ENCODE results near the gene LAMP1. TPM values are rescaled to one million over a fixed set of nuclear protein-coding genes. Genes with fewer than 3 reads are reported as not detected.

Gene LAMP1
- total RNA-seq, 4 donors from 2014 or later, result 97.9 to 151 (median 128) TPM

- H3K27ac ChIP-seq, result no peak overlapping the region
- no peaks in the 10 kb centered on the region for H3K27me3 ChIP-seq
- TF ChIP-seq POLR2A (IDR thresholded peaks at IDR 0.05) (no peak), POLR2AphosphoS5 (IDR thresholded peaks at IDR 0.05) (no peak), EP300 (IDR thresholded peaks at IDR 0.05) (no peak), CTCF (IDR thresholded peaks at IDR 0.05) (no peak)
- peaks cover 0 to 21% of the 10 kb centered on the region in 2 donors for H3K36me3 ChIP-seq
- H3K9me3 ChIP-seq, result no peaks in the 10 kb centered on the region
- H3K4me1 ChIP-seq, result peaks cover 0 to 4% (median 0%) of the 10 kb centered on the region in 3 donors
- WGBS, 2 donors (ENCODE audit: low coverage in 1 of 2), result 90 to 100% methylated on average over 2 to 5 of the region's 5 CpGs
- no peak overlapping the region for H3K4me3 ChIP-seq
- no peak for ATAC-seq
These were observed 60.5 kb downstream of the LAMP1 start for GRCh38 chr13:113357529-113357928.

DNA sequence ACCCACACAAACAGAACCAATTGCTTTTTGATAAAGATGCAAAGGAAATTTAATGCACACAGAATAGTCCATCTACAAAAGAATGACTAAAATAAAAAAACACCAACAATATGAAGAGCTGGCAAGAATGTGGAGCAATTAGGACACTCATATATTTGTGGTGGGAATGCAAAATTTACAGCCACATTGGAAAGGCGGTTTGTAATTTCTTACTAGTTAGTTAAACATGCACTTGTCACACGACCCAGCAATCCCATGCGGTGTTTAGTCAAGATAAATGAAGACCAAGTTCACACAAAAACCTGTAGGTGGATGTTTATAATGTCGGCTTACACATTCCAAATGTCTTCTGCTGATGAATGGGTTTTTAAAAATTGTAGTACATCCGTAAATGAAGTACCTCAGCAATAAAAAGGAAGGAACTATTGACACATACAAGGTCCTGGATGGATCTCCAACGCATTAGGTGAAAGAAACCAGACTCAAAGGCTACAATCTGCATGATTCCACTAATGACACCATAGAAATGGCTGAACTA lies 61.7 kb downstream of the LAMP1 start:
- H3K9me3 ChIP-seq, result no peaks in the 10 kb centered on the region
- no peak for ATAC-seq
- TF ChIP-seq CTCF (IDR thresholded peaks at IDR 0.05) (no peak), EP300 (IDR thresholded peaks at IDR 0.05) (no peak), POLR2A (IDR thresholded peaks at IDR 0.05) (no peak), POLR2AphosphoS5 (IDR thresholded peaks at IDR 0.05) (no peak)

DNA sequence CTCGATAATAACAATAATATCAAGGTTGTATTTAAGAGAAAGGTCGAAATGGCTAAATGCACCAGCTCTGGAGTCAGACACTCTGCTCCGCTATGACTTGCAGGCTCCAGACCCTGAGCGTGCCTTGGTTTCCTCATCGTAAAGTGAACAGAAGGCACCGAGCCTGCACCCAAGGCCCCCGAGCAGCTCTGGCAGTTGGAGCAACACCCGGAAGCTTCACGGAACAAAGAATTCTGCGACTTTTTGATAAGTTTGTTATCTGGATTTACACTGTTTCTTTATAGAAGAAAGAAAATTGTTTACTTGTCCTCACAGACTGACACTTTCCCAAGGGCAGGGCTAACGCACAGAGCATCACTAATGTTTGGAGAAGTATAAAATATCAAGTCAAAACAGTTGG lies 62.5 kb downstream of the LAMP1 start:
- TF ChIP-seq CTCF (IDR thresholded peaks at IDR 0.05), result no peak
- no peak for TF ChIP-seq POLR2A (IDR thresholded peaks at IDR 0.05)
- no peak for TF ChIP-seq EP300 (IDR thresholded peaks at IDR 0.05)
- TF ChIP-seq POLR2AphosphoS5 (IDR thresholded peaks at IDR 0.05), result no peak
- H3K4me1 ChIP-seq, result peaks cover 0 to 20% (median 3%) of the 10 kb centered on the region in 3 donors
- peaks cover 0 to 8% of the 10 kb centered on the region in 2 donors for H3K36me3 ChIP-seq
- no peak overlapping the region for H3K27ac ChIP-seq
- no peak for ATAC-seq
- H3K27me3 ChIP-seq, result no peaks in the 10 kb centered on the region
- no peak overlapping the region for H3K4me3 ChIP-seq
- 83% methylated on average over 2 to 10 of the region's 11 CpGs for WGBS, 2 donors (ENCODE audit: low coverage in 1 of 2)
- H3K9me3 ChIP-seq, result no peaks in the 10 kb centered on the region

More for the DNA sequence above, 61.7 kb downstream of the LAMP1 start:
- Histone ChIP-seq H3K4me3 (no peak overlapping the region), H3K4me1 (peaks cover 0 to 16% (median 3%) of the 10 kb centered on the region in 3 donors), H3K36me3 (peaks cover 0 to 14% of the 10 kb centered on the region in 2 donors), H3K27me3 (no peaks in the 10 kb centered on the region), H3K27ac (no peak overlapping the region)
- 16 to 30% methylated on average over 5 to 6 of the region's 6 CpGs for WGBS, 2 donors (ENCODE audit: low coverage in 1 of 2)

GRCh38 chr13:113360446-113360845 lies 63.4 kb downstream of the LAMP1 start:
- Histone ChIP-seq H3K36me3 (no peaks in the 10 kb centered on the region), H3K9me3 (no peaks in the 10 kb centered on the region), H3K4me3 (no peak overlapping the region), H3K27me3 (no peaks in the 10 kb centered on the region), H3K27ac (no peak overlapping the region), H3K4me1 (peaks cover 0 to 29% (median 3%) of the 10 kb centered on the region in 3 donors)
- no peak for ATAC-seq
- WGBS, 2 donors (ENCODE audit: low coverage in 1 of 2), result 72 to 90% methylated on average over 3 to 6 of the region's 6 CpGs
- no peak for TF ChIP-seq POLR2AphosphoS5 (IDR thresholded peaks at IDR 0.05)
- no peak for TF ChIP-seq CTCF (IDR thresholded peaks at IDR 0.05)
- no peak for TF ChIP-seq POLR2A (IDR thresholded peaks at IDR 0.05)
- TF ChIP-seq EP300 (IDR thresholded peaks at IDR 0.05), result no peak

DNA sequence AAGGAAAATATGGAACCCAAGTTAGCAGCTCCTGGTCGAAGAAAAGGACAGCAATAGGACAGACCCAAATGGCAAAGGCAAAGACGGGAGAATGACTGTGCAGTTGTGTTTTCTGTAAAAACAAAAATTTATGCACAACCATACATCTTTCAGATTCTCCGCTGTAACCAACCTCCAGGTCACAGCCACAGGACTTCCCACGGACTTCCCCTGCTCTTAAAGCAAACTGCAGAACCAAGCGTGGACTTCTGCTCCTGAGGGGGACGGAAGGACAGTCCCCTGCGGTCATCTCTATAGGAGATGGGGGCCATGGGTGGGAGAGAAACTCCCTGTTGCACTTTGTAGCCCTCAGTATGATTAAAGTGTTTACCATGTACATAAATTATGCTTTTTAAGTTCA lies 64.4 kb downstream of the LAMP1 start:
- Histone ChIP-seq H3K4me1 (peaks cover 0 to 32% (median 3%) of the 10 kb centered on the region in 3 donors), H3K36me3 (no peaks in the 10 kb centered on the region), H3K9me3 (no peaks in the 10 kb centered on the region), H3K27ac (no peak overlapping the region), H3K27me3 (no peaks in the 10 kb centered on the region), H3K4me3 (no peak overlapping the region)
- 71 to 80% methylated on average over 3 to 7 of the region's 7 CpGs for WGBS, 2 donors (ENCODE audit: low coverage in 1 of 2)
- TF ChIP-seq CTCF (IDR thresholded peaks at IDR 0.05) (no peak), POLR2AphosphoS5 (IDR thresholded peaks at IDR 0.05) (no peak), POLR2A (IDR thresholded peaks at IDR 0.05) (no peak), EP300 (IDR thresholded peaks at IDR 0.05) (no peak)
- ATAC-seq, result no peak
